ENCODE measurements around the gene TCF12.

DNA sequence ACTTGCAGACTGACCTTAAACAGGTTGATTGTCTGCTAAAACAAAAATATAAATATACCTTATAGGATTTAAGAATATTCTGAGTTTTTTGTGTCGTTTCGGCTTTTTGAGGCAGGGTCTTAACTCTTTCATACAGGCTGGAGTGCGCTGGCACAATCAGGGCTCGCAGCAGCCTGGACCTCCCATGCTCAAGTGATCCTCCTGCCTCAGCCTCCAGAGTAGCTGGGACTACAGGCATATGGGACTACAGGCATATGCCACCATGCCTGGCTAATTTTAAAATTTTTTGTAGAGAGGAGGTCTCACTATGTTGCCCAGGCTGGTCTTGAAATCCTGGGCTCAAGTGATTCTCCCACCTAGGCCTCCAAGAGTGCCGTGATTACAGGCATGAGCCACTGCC, 113.9 kb downstream of the TCF12 start:
- TF ChIP-seq POLR2A (IDR thresholded peaks at IDR 0.05) = no peak
- TF ChIP-seq, protein P1, sequence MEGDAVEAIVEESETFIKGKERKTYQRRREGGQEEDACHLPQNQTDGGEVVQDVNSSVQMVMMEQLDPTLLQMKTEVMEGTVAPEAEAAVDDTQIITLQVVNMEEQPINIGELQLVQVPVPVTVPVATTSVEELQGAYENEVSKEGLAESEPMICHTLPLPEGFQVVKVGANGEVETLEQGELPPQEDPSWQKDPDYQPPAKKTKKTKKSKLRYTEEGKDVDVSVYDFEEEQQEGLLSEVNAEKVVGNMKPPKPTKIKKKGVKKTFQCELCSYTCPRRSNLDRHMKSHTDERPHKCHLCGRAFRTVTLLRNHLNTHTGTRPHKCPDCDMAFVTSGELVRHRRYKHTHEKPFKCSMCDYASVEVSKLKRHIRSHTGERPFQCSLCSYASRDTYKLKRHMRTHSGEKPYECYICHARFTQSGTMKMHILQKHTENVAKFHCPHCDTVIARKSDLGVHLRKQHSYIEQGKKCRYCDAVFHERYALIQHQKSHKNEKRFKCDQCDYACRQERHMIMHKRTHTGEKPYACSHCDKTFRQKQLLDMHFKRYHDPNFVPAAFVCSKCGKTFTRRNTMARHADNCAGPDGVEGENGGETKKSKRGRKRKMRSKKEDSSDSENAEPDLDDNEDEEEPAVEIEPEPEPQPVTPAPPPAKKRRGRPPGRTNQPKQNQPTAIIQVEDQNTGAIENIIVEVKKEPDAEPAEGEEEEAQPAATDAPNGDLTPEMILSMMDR (IDR thresholded peaks at IDR 0.05) = no peak
